GM15510 (cell line): ENCODE data around the gene TSPAN31.

Source experiments
- POLR2A ChIP-seq: IDR thresholded peaks from 3 replicates; pipeline ENCODE4 v1.6.1; 2011; ENCODE audit warnings: borderline replicate concordance; ENCODE audit not compliant: insufficient read length; ENCODE audit errors: extremely low read depth

Gene TSPAN31

DNA sequence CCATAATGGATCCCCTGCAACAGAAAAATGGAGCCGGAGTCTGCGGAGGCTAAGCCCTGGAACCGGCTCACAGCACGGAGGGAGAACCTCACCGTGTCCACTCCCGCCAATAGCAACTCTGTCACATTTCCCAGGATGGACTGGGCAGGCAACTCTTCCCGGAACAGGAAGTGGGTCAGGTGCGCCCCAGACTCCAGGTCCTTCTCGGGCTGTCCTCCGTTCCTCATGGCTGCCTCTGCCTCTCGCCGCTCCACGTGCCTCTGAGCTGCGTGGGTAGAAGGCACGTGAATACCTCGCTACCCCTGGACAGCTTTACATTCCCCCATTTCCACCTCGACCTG is 19.8 kb downstream of the TSPAN31 start:
- TF ChIP-seq POLR2A: no peak

DNA sequence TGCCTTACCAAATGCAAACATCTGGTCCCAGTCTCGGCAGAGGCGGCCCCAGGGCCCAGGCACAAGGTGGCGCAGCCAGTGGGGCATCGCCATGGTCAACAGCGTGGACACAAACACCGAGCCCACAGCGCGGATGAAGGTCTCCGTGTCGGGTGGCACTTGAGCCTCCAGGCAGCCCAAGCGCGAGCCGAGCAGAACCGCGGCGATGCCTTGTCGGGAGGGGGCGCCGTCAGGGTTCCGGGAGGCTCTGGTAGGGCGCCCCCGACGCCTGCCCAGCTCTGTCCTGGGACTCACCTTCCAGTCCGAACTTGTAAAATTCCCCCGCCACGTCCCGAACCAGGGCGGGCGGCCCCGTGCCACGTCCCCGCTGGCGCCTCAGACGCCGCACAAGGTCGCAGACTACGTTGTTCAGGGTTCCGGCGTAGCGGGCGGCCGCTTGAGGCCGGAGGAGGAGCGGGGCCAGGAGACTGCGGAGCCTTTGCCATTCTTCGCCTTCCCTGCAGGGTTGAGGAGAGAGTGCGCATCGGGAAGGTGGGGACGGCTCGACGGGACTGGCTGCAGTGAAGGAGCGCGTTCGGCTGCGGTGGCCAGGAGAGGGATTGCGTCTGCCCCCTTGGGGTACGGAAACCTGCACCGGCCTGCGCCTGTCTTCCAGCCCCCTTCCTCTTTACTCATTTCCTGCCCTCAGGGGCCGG is 20.3 kb downstream of the TSPAN31 start:
- no peak for TF ChIP-seq POLR2A

DNA sequence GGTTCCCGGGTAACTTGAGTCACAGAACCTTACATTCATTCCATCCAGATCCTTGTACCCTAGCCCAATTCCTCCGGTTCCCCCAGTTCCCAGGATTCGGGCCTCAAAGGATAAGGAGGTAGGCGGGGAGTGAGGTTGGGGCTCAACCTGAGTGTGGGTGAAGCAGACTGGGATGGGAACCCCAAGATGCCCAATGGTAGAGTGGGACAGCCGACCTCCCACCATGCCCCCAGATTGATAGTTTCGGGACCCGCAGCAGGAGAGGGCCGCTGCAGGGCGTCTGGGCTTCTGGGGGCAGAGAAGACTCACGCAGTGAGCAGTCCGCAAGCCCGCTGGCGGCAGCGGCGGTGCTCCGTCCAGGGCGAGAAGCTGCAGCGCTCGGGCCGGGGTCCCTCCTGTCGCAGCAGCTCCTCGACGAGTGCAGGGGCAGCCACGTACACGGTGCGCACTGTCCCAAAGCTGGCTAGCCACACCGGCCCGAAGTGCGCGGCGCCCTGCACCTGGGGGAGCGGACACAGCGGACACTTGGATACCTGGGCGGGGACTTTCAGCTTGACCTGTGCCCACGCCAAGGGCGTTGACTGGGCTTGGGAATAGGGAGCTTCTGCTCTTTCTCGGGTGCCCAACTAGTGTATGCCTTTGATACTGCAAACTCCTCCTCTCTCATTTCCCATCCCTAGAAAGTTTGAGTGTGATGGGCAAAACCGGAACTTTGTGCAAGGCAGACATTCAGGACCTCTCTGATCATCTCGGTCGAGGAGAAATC is 21.0 kb downstream of the TSPAN31 start:
- no peak for TF ChIP-seq POLR2A

DNA sequence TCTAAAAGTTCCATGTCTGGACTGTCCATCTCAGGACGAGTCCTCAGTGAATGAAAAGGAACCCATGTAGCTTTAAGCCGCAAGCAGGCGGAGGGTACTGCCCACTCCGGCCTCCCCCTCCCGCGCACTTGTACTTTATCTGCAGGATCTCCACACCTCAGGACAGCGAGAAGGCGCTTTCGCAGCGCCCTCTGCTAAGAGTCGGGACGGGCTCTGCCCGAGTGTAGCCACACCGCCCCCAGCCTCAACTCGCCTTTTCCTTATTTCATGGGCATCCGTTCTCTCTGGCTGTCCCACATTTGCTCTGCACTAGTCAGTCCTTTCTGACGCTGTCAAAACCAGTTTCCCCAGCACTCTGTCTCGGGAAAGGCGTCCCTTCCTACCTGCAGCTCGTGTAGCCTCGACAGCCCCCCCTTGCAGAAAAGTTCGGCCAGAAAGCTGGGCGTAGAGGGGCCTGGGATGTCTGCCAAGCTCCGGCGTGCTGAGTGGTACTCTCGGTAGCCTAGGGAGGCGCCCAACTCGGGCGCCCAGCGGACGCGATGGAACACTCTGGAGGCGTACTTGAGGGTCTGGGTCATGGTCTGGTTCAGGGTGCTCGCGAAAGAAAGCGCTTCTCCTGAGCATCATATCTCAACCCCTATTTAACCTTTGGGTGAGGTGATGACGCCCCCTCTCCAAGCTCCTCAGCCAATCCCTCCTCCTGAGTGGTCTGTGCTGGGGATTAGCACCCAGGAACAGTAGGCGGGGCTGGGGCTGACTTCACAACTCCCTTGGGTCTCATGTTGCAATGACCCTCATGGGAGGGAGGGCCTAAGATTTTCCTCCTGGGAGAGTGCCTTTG is 21.8 kb downstream of the TSPAN31 start, which contains the start of gene CYP27B1:
Gene CYP27B1, minus strand, starts transcription at position 615 of the 841 bp plus-strand sequence. Its CDS starts 37 bp downstream, at position 578.
- TF ChIP-seq POLR2A: no peak

DNA sequence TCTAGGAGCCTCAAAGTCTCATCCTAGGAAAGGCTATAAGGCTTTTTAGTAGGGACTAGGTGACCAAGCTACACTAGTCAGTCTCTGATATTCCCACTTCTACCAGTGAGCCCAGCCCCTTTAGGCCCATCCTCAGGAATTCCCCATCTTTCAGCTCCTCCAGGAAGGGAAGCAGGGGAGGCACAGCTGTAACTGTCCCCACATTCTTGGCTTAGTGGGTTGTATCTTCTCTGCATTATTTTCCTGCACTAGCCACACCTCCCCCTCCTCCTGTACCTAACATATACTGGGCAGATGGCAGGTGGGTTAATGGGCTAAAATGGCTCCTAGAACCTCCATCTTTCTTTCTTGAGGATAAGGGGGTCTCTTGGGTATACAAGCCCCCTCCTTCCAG is 22.5 kb downstream of the TSPAN31 start:
- TF ChIP-seq POLR2A: no peak

DNA sequence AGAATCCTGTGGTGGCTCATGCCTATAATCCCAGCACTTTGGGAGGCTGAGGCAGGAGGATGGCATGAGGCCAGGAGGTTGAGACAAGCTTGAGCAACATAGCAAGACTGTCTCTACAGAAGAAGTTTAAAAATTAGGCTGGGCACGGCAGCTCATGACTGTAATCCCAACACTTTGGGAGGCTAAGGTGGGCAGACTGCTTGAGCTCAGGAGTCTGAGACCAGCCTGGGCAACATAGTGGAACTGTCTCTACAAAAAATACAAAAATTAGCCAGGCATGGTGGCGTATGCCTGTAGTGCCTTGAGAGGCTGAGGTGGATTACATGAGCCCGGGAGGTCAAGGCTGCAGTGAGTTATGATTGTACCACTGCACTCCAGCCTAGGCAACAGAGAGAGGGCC is 23.0 kb downstream of the TSPAN31 start:
- no peak for TF ChIP-seq POLR2A

DNA sequence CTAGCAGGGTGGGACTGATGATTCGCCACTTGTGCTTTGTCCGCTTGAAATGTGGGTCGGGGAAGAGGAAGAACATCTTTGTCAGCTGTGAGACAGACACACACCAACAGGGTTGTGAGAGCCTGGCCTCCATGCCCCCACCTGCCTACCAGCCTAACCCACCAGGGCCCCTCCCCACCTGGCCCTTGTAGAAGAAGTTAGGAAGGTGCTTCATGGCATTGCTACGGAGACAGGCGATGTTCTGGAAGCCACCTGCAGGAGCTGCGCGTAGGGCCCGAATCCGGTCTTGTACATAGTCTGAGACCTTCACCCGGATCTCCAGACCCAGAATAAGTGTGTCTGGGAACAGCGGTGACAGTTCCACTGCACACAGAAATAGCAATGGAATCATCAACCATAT is 24.8 kb downstream of the TSPAN31 start:
- TF ChIP-seq POLR2A: no peak

DNA sequence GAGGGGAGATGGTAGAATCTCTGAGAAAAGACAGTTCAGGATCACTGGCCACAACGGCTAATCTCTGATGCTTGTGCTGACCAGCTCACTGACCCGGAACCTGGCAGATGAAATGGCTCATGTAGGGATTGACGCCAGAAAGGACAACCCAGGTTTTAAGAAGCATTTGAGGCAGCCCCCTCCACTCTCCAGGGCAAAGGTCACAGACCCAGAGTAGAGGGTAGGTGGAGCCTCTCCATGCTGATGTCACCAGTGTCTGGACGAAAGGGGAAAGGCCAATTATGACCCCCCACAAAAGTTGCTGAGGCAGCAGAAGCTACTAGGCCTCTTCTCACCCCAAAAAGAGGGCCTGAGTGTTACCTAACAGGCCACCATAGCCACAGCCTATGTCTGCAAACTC is 25.9 kb downstream of the TSPAN31 start:
- no peak for TF ChIP-seq POLR2A

DNA sequence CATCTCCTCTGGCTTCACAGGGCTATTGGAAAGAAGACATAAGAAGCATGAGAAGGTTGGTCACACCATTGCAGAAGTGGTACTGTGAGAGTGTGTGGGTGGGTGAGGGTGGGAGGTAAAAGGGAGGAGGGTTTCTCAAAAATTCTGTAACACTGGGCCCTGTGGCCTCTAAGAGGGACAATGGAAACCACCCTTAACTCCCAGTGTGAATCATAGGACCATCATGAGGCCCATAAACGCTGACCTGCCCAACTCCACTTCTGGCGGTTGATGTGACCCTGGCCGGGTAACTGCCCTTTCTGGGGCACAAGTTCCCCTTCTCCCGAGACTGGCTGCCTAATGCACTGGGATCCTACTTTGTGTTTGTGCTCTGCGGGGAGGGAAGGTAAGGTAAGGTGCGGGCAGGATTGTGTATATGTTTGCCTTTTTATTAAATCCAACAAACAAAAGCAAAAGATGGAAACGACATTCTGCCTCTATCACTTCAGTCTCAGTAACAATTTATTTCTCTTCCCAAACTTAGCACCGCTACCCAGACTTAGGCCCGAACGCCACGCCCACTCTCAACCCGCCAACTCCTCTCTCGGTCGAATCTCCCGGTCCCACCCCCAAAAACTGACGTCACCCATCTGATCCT is 26.5 kb downstream of the TSPAN31 start:
- no peak for TF ChIP-seq POLR2A

DNA sequence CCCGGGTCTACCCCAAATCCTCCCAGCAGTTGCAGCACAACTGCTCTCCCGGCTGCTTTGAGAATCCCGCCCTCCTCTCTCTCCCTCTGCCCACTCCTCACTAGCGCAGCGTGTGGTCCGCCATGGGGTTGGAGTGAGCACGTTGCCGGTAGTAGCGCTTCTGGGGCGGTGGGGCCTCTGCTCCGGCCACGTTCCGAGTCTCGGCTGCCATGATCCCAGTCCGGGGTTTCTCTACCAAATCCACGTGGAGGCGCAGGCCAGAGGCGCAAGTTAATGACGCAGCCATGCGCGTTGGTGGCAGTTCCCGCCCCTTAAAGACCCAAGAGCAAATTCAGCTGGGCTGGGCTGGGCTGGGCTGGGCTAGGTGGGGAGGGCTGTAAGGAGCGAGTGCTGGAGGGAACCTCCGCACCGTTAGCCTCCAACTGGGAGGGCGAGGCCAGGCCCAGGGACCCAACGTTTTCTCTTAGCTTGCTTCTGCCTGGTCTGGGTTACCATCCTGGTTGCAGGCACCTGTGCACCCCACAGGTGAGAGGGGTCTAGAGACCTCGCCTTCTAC is 27.1 kb downstream of the TSPAN31 start, which contains the start of gene METTL1:
Gene METTL1, minus strand, starts transcription at position 233 of the 556 bp plus-strand sequence. Its CDS starts 22 bp downstream, at position 211.
- peak; percentile 80 for TF ChIP-seq POLR2A

DNA sequence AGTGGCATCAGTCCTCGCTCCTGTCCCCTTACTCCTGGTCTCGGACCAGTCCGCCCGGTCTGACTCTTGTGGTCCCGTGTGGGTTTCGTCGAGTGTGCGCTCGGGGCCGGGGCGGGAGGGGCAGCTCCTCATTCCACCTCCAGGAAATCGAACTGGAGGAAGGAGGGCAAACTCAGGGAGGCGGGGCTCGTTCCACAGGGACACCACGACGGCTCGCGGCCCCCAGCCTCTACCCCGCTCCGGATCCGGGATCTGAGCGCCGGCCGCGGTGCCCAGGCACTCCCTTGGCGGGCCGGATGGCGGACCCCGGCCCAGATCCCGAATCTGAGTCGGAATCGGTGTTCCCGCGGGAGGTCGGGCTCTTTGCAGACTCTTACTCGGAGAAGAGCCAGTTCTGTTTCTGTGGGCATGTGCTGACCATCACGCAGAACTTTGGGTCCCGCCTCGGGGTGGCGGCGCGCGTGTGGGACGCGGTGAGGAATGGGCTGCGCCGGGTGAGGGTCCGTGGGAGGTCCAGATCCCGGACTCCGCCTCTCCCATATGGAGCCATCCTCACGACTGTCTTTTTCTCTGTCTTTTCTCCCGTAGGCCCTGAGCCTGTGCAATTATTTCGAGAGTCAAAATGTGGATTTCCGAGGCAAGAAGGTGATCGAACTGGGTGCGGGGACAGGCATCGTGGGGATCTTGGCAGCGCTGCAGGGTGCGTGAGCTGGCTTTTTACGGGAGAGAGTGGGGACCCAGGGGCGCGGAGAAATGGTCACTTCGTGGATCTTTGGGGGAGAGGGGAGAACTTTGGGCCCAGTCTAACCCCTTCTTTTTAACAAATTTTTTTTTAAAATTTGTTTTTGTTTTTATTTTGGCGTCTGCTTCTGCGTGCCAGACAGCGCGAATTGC is 27.8 kb downstream of the TSPAN31 start, which contains the start of gene EEF1AKMT3:
Gene EEF1AKMT3, plus strand, starts transcription at position 186 of the 894 bp plus-strand sequence. Its CDS starts 111 bp downstream, at position 297.
- no peak for TF ChIP-seq POLR2A

DNA sequence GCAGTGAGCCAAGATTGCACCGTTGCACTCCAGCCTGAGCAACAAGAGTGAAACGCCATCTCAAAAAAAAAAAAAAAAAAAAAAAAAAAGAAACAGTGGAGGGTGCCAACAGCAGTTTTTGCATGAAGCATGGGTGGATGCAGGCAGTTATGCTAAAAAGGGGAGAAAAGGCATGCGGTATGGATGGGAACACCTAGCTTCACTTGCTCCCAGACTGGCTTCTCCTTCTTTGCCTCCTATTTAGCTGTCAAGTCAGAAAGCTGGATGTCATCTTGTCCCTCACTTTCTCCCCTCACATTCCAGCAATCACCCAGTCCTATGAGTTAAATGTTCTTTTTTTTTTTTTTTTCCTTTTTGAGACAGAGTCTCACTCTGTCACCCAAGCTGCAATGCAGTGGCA is 30.2 kb downstream of the TSPAN31 start:
- TF ChIP-seq POLR2A: no peak

DNA sequence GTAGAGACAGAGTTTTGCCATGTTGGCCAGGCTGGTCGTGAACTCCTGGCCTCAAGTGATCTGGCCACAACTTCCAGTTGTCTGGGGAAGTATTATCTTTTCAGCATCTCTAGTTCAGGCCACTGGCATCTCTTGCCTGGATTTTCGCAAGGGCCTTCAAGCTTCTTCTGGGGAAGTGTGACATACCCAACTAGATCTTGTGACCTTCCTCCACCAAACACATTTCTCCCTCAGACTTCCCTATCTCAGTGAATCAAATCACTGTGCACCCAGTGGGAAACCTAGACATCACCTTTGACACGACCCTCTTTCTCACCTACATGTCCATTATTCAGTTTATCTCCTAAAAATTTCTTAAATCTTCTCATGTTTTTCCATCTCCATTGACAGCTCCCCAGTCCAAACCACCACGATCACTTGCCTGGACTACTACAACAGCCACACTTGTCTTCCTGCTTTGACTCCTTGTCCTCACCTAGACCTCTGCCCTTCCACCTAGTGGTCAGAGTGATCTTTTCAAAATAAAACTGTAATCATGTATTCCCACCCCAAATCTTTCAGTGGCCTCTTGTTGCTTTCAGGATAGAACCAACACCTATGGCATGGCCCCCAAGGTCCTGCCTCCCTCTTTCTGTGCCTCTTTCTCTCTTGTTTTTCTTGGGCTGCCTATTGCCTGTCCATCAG is 30.9 kb downstream of the TSPAN31 start:
- TF ChIP-seq POLR2A: no peak
